Suprapubic skin (tissue), 4 donors: Measurements from ENCODE around the gene CLMN. TPM values are rescaled to one million over a fixed set of nuclear protein-coding genes. Genes with fewer than 3 reads are reported as not detected.

Experiments used
- DNase-seq, 2 donors: peaks; one replicate each; pipeline ENCODE4 v3.0.0-alpha.2; 2019; ENCODE audit warnings: low spot score in 2 of 2
- H3K27ac ChIP-seq: fragments of 200-600 bp; sonication (generic); one replicate; pipeline ENCODE4 v1.5.1; 2019
- H3K27me3 ChIP-seq: fragments of 200-600 bp; sonication (generic); one replicate; pipeline ENCODE4 v1.5.1; 2019
- H3K36me3 ChIP-seq: fragments of 200-600 bp; sonication (generic); one replicate; pipeline ENCODE4 v1.5.1; 2019
- H3K4me1 ChIP-seq: fragments of 200-600 bp; sonication (generic); one replicate; pipeline ENCODE4 v1.5.1; 2019
- H3K4me3 ChIP-seq: fragments of 200-600 bp; sonication (generic); one replicate; pipeline ENCODE4 v1.5.1; 2019; ENCODE audit warnings: mild to moderate bottlenecking
- H3K9me3 ChIP-seq: fragments of 200-600 bp; sonication (generic); one replicate; pipeline ENCODE4 v1.5.1; 2019
- EP300 ChIP-seq: sonication (generic); formaldehyde crosslinking; IDR thresholded peaks from one replicate; pipeline ENCODE4 v1.6.1; 2017; ENCODE audit warnings: antibody characterized with exemption
- POLR2A ChIP-seq, 2 donors: fragments of 450-650 bp; IDR thresholded peaks; one replicate each; pipeline ENCODE4 v1.6.1; 2017; ENCODE audit warnings: antibody characterized with exemption in 2 of 2, mild to moderate bottlenecking in 2 of 2, moderate library complexity in 2 of 2
- POLR2AphosphoS5 ChIP-seq, 3 donors: sonication (generic); formaldehyde crosslinking; IDR thresholded peaks; one replicate each; pipeline ENCODE4 v1.6.1; 2017; ENCODE audit warnings: antibody characterized with exemption in 3 of 3
- WGBS: methylation state at CpG from one replicate; pipeline ENCODE4 v1.1.5; 2018; 5-methylcytosine and 5-hydroxymethylcytosine counted together
- total RNA-seq, 4 donors: library from RNA; depleted of rRNA; stranded (reverse); fragments of >200 nt; gene quantifications; one replicate each; pipeline ENCODE4 v1.1.0, GENCODE V29; 2016
- TF ChIP-seq, protein P1 (sequence below), 2 donors: fragments of 200-600 bp in 1 of 2; fragments of 450-650 bp in 1 of 2; sonication (generic) in 1 of 2; IDR thresholded peaks; one replicate each; pipeline ENCODE4 v1.5.1; 2016 to 2019; ENCODE audit warnings: antibody characterized with exemption in 2 of 2, mild to moderate bottlenecking in 1 of 2, moderate library complexity in 1 of 2

The CLMN gene
- total RNA-seq, 4 donors from 2014 or later, result 5.0 to 25.7 (median 7.0) TPM

GRCh38 chr14:95221531-95221930 lies 98.2 kb downstream of the CLMN start:
- 88% methylated on average over 12 of the region's 12 CpGs for WGBS
- DNase-seq, result no peak
- no peaks in the 10 kb centered on the region for H3K9me3 ChIP-seq
- H3K4me1 ChIP-seq, result no peaks in the 10 kb centered on the region
- no peaks in the 10 kb centered on the region for H3K27me3 ChIP-seq
- TF ChIP-seq POLR2AphosphoS5 (IDR thresholded peaks at IDR 0.05), result no peak
- no peaks in the 10 kb centered on the region for H3K36me3 ChIP-seq
- H3K27ac ChIP-seq, result no peak overlapping the region
- H3K4me3 ChIP-seq, result no peak overlapping the region

GRCh38 chr14:95220663-95221231 lies 99.0 kb downstream of the CLMN start:
- H3K36me3 ChIP-seq, result no peaks in the 10 kb centered on the region
- 48% methylated on average over 8 of the region's 11 CpGs for WGBS
- no peak overlapping the region for H3K4me3 ChIP-seq
- TF ChIP-seq EP300, result no peak
- TF ChIP-seq POLR2A (IDR thresholded peaks at IDR 0.05), result no peak
- TF ChIP-seq, protein P1, sequence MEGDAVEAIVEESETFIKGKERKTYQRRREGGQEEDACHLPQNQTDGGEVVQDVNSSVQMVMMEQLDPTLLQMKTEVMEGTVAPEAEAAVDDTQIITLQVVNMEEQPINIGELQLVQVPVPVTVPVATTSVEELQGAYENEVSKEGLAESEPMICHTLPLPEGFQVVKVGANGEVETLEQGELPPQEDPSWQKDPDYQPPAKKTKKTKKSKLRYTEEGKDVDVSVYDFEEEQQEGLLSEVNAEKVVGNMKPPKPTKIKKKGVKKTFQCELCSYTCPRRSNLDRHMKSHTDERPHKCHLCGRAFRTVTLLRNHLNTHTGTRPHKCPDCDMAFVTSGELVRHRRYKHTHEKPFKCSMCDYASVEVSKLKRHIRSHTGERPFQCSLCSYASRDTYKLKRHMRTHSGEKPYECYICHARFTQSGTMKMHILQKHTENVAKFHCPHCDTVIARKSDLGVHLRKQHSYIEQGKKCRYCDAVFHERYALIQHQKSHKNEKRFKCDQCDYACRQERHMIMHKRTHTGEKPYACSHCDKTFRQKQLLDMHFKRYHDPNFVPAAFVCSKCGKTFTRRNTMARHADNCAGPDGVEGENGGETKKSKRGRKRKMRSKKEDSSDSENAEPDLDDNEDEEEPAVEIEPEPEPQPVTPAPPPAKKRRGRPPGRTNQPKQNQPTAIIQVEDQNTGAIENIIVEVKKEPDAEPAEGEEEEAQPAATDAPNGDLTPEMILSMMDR (IDR thresholded peaks at IDR 0.05), result no peak
- H3K27ac ChIP-seq, result no peak overlapping the region
- H3K9me3 ChIP-seq, result no peaks in the 10 kb centered on the region
- H3K27me3 ChIP-seq, result no peaks in the 10 kb centered on the region
- H3K4me1 ChIP-seq, result no peaks in the 10 kb centered on the region
- no peak for DNase-seq

- no peak for TF ChIP-seq EP300
- WGBS, result 89% methylated on average over 8 of the region's 8 CpGs
Measured at GRCh38 chr14:95218472-95219193, 101.1 kb downstream of the CLMN start.

GRCh38 chr14:95218006-95218405 lies 101.7 kb downstream of the CLMN start:
- Histone ChIP-seq H3K27ac (no peak overlapping the region), H3K9me3 (no peaks in the 10 kb centered on the region), H3K36me3 (no peaks in the 10 kb centered on the region), H3K27me3 (no peaks in the 10 kb centered on the region), H3K4me3 (no peak overlapping the region), H3K4me1 (no peaks in the 10 kb centered on the region)
- TF ChIP-seq, protein P1 (IDR thresholded peaks at IDR 0.05), result no peak
- no peak for TF ChIP-seq POLR2A (IDR thresholded peaks at IDR 0.05)
- TF ChIP-seq EP300, result no peak
- TF ChIP-seq POLR2AphosphoS5 (IDR thresholded peaks at IDR 0.05), result no peak
- 98% methylated on average over 4 of the region's 4 CpGs for WGBS
- no peak for DNase-seq

More at GRCh38 chr14:95218472-95219193, 101.1 kb downstream of the CLMN start:
- Histone ChIP-seq H3K36me3 (no peaks in the 10 kb centered on the region), H3K4me3 (no peak overlapping the region), H3K9me3 (no peaks in the 10 kb centered on the region), H3K27me3 (no peaks in the 10 kb centered on the region), H3K27ac (no peak overlapping the region), H3K4me1 (no peaks in the 10 kb centered on the region)
- no peak for DNase-seq

GRCh38 chr14:95217391-95217900 lies 102.3 kb downstream of the CLMN start:
- WGBS, result 72% methylated on average over 3 of the region's 10 CpGs
- no peaks in the 10 kb centered on the region for H3K36me3 ChIP-seq
- H3K4me1 ChIP-seq, result no peaks in the 10 kb centered on the region
- H3K27ac ChIP-seq, result no peak overlapping the region
- no peak for DNase-seq
- no peaks in the 10 kb centered on the region for H3K9me3 ChIP-seq
- TF ChIP-seq, protein P1 (IDR thresholded peaks at IDR 0.05), result no peak
- TF ChIP-seq EP300 (no peak), POLR2A (IDR thresholded peaks at IDR 0.05) (no peak), POLR2AphosphoS5 (IDR thresholded peaks at IDR 0.05) (no peak)
- no peak overlapping the region for H3K4me3 ChIP-seq
- no peaks in the 10 kb centered on the region for H3K27me3 ChIP-seq

DNA sequence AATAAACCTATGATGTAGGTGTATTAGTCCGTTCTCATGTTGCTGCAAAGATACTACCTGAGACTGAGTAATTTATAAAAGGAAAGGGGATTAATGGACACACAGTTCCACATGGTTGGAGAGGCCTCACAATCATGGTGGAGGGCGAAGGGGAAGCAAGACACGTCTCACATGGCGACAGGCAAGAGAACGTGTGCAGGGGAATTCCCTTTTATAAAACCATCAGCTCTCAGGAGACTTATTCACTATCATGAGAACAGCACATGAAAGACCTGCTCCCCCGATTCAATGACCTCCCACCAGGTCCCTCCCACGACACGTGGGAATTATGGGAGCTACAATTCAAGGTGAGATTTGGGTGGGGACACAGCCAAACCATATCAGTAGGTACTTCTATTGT lies 103.7 kb downstream of the CLMN start:
- H3K4me3 ChIP-seq, result no peak overlapping the region
- no peaks in the 10 kb centered on the region for H3K36me3 ChIP-seq
- WGBS, result 93% methylated on average over 8 of the region's 8 CpGs
- H3K27me3 ChIP-seq, result no peaks in the 10 kb centered on the region
- no peaks in the 10 kb centered on the region for H3K4me1 ChIP-seq
- H3K9me3 ChIP-seq, result no peaks in the 10 kb centered on the region
- DNase-seq, result no peak
- no peak for TF ChIP-seq EP300
- TF ChIP-seq, protein P1 (IDR thresholded peaks at IDR 0.05), result no peak
- TF ChIP-seq POLR2A (IDR thresholded peaks at IDR 0.05), result no peak
- TF ChIP-seq POLR2AphosphoS5 (IDR thresholded peaks at IDR 0.05), result no peak
- no peak overlapping the region for H3K27ac ChIP-seq
